PFSK-1 (cell line): Measurements from ENCODE around the gene MYO1F.

Source experiments
- FOXP2 ChIP-seq: optimal IDR thresholded peaks from 2 replicates; pipeline ENCODE3; 2011; ENCODE audit warnings: borderline replicate concordance, control low read depth, inconsistent platforms; ENCODE audit not compliant: insufficient read depth; ENCODE audit errors: extremely low read length, extremely low read depth
- POLR2AphosphoS5 ChIP-seq: IDR thresholded peaks from 2 replicates; pipeline ENCODE4 v1.6.1; 2012; ENCODE audit warnings: low read depth, mild to moderate bottlenecking, control low read depth, low read length, moderate library complexity
- REST ChIP-seq, 2 experiments: IDR thresholded peaks; 2 replicates each; pipeline versions ENCODE4 v1.6.1 to v1.8.0; 2011 to 2012; ENCODE audit warnings: low read depth in 2 of 2, low read length in 2 of 2, control low read depth in 1 of 2, inconsistent platforms in 1 of 2, mild to moderate bottlenecking in 1 of 2, moderate library complexity in 1 of 2; ENCODE audit not compliant: insufficient read depth in 1 of 2
- SIN3A ChIP-seq: IDR thresholded peaks from 2 replicates; pipeline ENCODE4 v1.6.1; 2012; ENCODE audit warnings: mild to moderate bottlenecking, low read length, moderate library complexity, borderline replicate concordance; ENCODE audit not compliant: insufficient read depth
- TAF1 ChIP-seq: IDR thresholded peaks from 2 replicates; pipeline ENCODE4 v1.6.1; 2012; ENCODE audit warnings: low read length, control low read depth, borderline replicate concordance; ENCODE audit not compliant: insufficient read depth

MYO1F gene

GRCh38 chr19:8567522-8568172 lies 9.6 kb downstream of the MYO1F start:
- TF ChIP-seq POLR2AphosphoS5 = no peak
- no peak for TF ChIP-seq TAF1
- no peak for TF ChIP-seq FOXP2
- no peak for TF ChIP-seq SIN3A
- TF ChIP-seq REST (IDR thresholded peaks at IDR 0.05; ENCODE audit: insufficient read depth in 1 of 2, low read depth in 2 of 2, low read length in 2 of 2) = no peak

GRCh38 chr19:8566855-8567254 lies 10.4 kb downstream of the MYO1F start:
- TF ChIP-seq POLR2AphosphoS5 = no peak

- no peak for TF ChIP-seq SIN3A
- TF ChIP-seq POLR2AphosphoS5 = no peak
- no peak for TF ChIP-seq TAF1
- TF ChIP-seq FOXP2 = no peak
- TF ChIP-seq REST (IDR thresholded peaks at IDR 0.05; ENCODE audit: insufficient read depth in 1 of 2, low read depth in 2 of 2, low read length in 2 of 2) = no peak
These were observed 16.0 kb downstream of the MYO1F start for GRCh38 chr19:8561075-8561764.

- no peak for TF ChIP-seq POLR2AphosphoS5
These were observed 18.9 kb downstream of the MYO1F start for GRCh38 chr19:8558325-8558724.

- no peak for TF ChIP-seq TAF1
- no peak for TF ChIP-seq FOXP2
- TF ChIP-seq SIN3A = no peak
- TF ChIP-seq REST (IDR thresholded peaks at IDR 0.05; ENCODE audit: insufficient read depth in 1 of 2, low read depth in 2 of 2, low read length in 2 of 2) = no peak
- TF ChIP-seq POLR2AphosphoS5 = no peak
These were observed 19.5 kb downstream of the MYO1F start for GRCh38 chr19:8557642-8558238.

GRCh38 chr19:8552810-8553209 lies 24.4 kb downstream of the MYO1F start:
- TF ChIP-seq FOXP2 (no peak), TAF1 (no peak), SIN3A (no peak)
